GM12878 (cell line): ENCODE results near the gene CLSTN2. TPM values are rescaled to one million over a fixed set of nuclear protein-coding genes. Genes with fewer than 3 reads are reported as not detected.

Source experiments
- ATAC-seq: fragments of 200-7000 bp; cut with Tn5 transposase; 3 replicates; pipeline ENCODE4 v1.9.1; 2020; ENCODE audit warnings: mild to moderate bottlenecking, moderate library complexity
- BruUV-seq: library from RNA; stranded (reverse); fragments of 400-500 nt; replicated peaks from 2 replicates; lab custom pipeline; 2021; lab: Mats Ljungman, UMichigan
- CTCF ChIA-PET: fragments of 300-600 bp; sonication (Branson Sonifier 250); formaldehyde crosslinking; extraction: SDS; loops from one replicate; lab custom pipeline; 2021; ENCODE audit warnings: inconsistent platforms; lab: Yijun Ruan, JAX
- POLR2A ChIA-PET: fragments of 350-600 bp; formaldehyde crosslinking; extraction: SDS; loops from one replicate; lab custom pipeline; 2021; ENCODE audit warnings: inconsistent platforms; lab: Charles Lee
- RAD21 ChIA-PET: fragments of 300-600 bp; sonication (Branson Sonifier 250); formaldehyde crosslinking; loops from one replicate; lab custom pipeline; 2023; ENCODE audit warnings: antibody characterized with exemption; ENCODE audit not compliant: unreplicated experiment; lab: Charles Lee
- SMC1A ChIA-PET: fragments of 300-600 bp; sonication (Branson Sonifier 250); formaldehyde crosslinking; loops from one replicate; lab custom pipeline; 2023; ENCODE audit not compliant: unreplicated experiment, uncharacterized antibody; lab: Charles Lee
- DNase-seq: peaks from one replicate; pipeline ENCODE4 v3.0.0-alpha.2; 2011; ENCODE audit warnings: low read depth, low spot score
- FAIRE-seq: peaks from 3 replicates; lab custom pipeline; 2011; peaks lifted over from hg19 to GRCh38; lab: Jason Lieb, UNC
- H2AFZ ChIP-seq: 2 replicates; pipeline ENCODE4 v1.6.0; 2011; ENCODE audit warnings: low read depth, low read length, control low read depth; ENCODE audit not compliant: control insufficient read depth
- H3K27ac ChIP-seq: 2 replicates; pipeline ENCODE4 v1.5.1; 2011; ENCODE audit warnings: control low read depth; ENCODE audit not compliant: control insufficient read depth, insufficient read depth
- H3K27me3 ChIP-seq, 2 experiments: replicated peaks in 1 of 2; 2 replicates each; pipeline versions ENCODE4 v1.6.0 to v1.6.1; 2011; ENCODE audit warnings: low read length in 1 of 2; ENCODE audit not compliant: control insufficient read depth in 2 of 2, insufficient read depth in 2 of 2
- H3K36me3 ChIP-seq, 2 experiments: 2 replicates each; pipeline ENCODE4 v1.5.1; 2011; ENCODE audit warnings: low read length in 1 of 2; ENCODE audit not compliant: control insufficient read depth in 2 of 2, insufficient read depth in 2 of 2
- H3K4me1 ChIP-seq: 2 replicates; pipeline ENCODE4 v1.6.1; 2011; ENCODE audit warnings: mild to moderate bottlenecking, low read length, moderate library complexity, mixed read lengths; ENCODE audit not compliant: control insufficient read depth, insufficient read depth
- H3K4me2 ChIP-seq: 2 replicates; pipeline ENCODE4 v1.6.0; 2011; ENCODE audit warnings: control low read depth; ENCODE audit not compliant: control insufficient read depth, insufficient read depth
- H3K4me3 ChIP-seq: fragments of 200-600 bp; sonication (generic); 2 replicates; pipeline ENCODE4 v1.5.1; 2016
- H3K79me2 ChIP-seq: 2 replicates; pipeline ENCODE4 v1.6.0; 2011; ENCODE audit warnings: low read length; ENCODE audit not compliant: control insufficient read depth, insufficient read depth
- H3K9ac ChIP-seq: 2 replicates; pipeline ENCODE4 v1.8.0; 2011; ENCODE audit warnings: low read length, control low read depth, mixed read lengths; ENCODE audit not compliant: control insufficient read depth, insufficient read depth
- H3K9me3 ChIP-seq: replicated peaks from 3 replicates; pipeline ENCODE4 v1.5.1; 2011; ENCODE audit warnings: mild to moderate bottlenecking, low read length; ENCODE audit not compliant: control insufficient read depth, insufficient read depth
- H4K20me1 ChIP-seq: 2 replicates; pipeline ENCODE4 v1.6.0; 2011; ENCODE audit not compliant: control insufficient read depth, insufficient read depth
- BCL3 ChIP-seq: IDR thresholded peaks from 2 replicates; pipeline ENCODE4 v1.6.1; 2011; ENCODE audit warnings: borderline replicate concordance, low read depth, mild to moderate bottlenecking, moderate library complexity, low read length; ENCODE audit not compliant: insufficient read depth, poor library complexity, severe bottlenecking
- BCLAF1 ChIP-seq: fragments of 450-650 bp; IDR thresholded peaks from 2 replicates; pipeline ENCODE4 v1.6.1; 2017; ENCODE audit warnings: antibody characterized with exemption, mild to moderate bottlenecking, moderate library complexity
- BRCA1 ChIP-seq: IDR thresholded peaks from 2 replicates; pipeline ENCODE4 v1.6.1; 2011; ENCODE audit warnings: low read depth, low read length, improper control_type of control experiment
- CEBPB ChIP-seq, 2 experiments: fragments of 150-350 bp in 1 of 2; IDR thresholded peaks; 2 replicates each; pipeline ENCODE4 v1.6.1; 2012 to 2014; ENCODE audit warnings: low read depth in 2 of 2, low read length in 2 of 2, borderline replicate concordance in 1 of 2, inconsistent platforms in 1 of 2
- CHD1 ChIP-seq: IDR thresholded peaks from 2 replicates; pipeline ENCODE4 v1.6.1; 2012; ENCODE audit warnings: low read depth, low read length, improper control_type of control experiment
- CHD2 ChIP-seq: IDR thresholded peaks from 2 replicates; pipeline ENCODE4 v1.6.1; 2011; ENCODE audit warnings: low read depth, low read length, improper control_type of control experiment, borderline replicate concordance
- RAD51 ChIP-seq: fragments of 450-650 bp; IDR thresholded peaks from 2 replicates; pipeline ENCODE4 v1.6.1; 2016; ENCODE audit warnings: moderate library complexity, mild to moderate bottlenecking, inconsistent platforms
- SMAD1 ChIP-seq: fragments of 450-650 bp; IDR thresholded peaks from 2 replicates; pipeline ENCODE4 v1.6.1; 2018; ENCODE audit warnings: mild to moderate bottlenecking, low read depth; ENCODE audit not compliant: partially characterized antibody
- TAF1 ChIP-seq: IDR thresholded peaks from 2 replicates; pipeline ENCODE4 v1.6.1; 2011; ENCODE audit warnings: mild to moderate bottlenecking, low read depth, low read length, borderline replicate concordance
- TARDBP ChIP-seq: IDR thresholded peaks from 2 replicates; pipeline ENCODE4 v1.6.1; 2016; ENCODE audit warnings: borderline replicate concordance
- ZNF384 ChIP-seq: IDR thresholded peaks from 2 replicates; pipeline ENCODE4 v1.6.1; 2012; ENCODE audit warnings: low read depth, mild to moderate bottlenecking, low read length, improper control_type of control experiment, borderline replicate concordance
- WGBS: methylation state at CpG from one replicate; pipeline ENCODE4 v1.1.6; 2016; ENCODE audit warnings: low lambda C conversion rate; ENCODE audit not compliant: insufficient replicate concordance, insufficient coverage; ENCODE audit errors: missing lambda C conversion rate; 5-methylcytosine and 5-hydroxymethylcytosine counted together
- in situ Hi-C: fragments of 300-500 bp; cut with MboI; formaldehyde crosslinking; loops from 9 replicates; pipeline ENCODE4 v1.14.3; 2018; ENCODE audit warnings: mixed read lengths
- intact Hi-C: fragments of 100-400 bp; cut with micrococcal nuclease; formaldehyde crosslinking; loops from one replicate; pipeline ENCODE4 v1.14.2; 2022; ENCODE audit not compliant: unreplicated experiment
- polyA plus RNA-seq, 11 experiments: library from polyadenylated mRNA; depleted of rRNA in 4 of 11; unstranded in 6 of 11; stranded (reverse) in 5 of 11; fragments of >200 nt; fragmentation: Nextera tagmentation in 4 of 11; fragmentation: Illumina TruSeq in 1 of 11; extraction: Ambion mirVana in 4 of 11; extraction: Trizol in 1 of 11; gene quantifications; 1 replicate in 1 of 11; 2 replicates in 10 of 11; pipeline versions ENCODE4 v1.2.1 to v1.2.3, GENCODE V29; 2011 to 2016; ENCODE audit warnings: inconsistent platforms in 2 of 11, missing spikeins in 2 of 11, low read depth in 1 of 11
- total RNA-seq, 4 experiments: library from RNA; depleted of rRNA in 3 of 4; stranded (reverse); fragments of >200 nt in 3 of 4; fragmentation: Illumina TruSeq in 1 of 4; extraction: Trizol in 1 of 4; gene quantifications; 2 replicates each; pipeline versions ENCODE4 v1.2.1 to v1.2.3, GENCODE V29; 2013 to 2021
- TF ChIP-seq, protein P1 (sequence below): IDR thresholded peaks from 2 replicates; pipeline ENCODE4 v1.6.1; 2012; ENCODE audit warnings: low read depth, low read length, improper control_type of control experiment
- TF ChIP-seq, protein P2 (sequence below): fragments of 450-650 bp; IDR thresholded peaks from 2 replicates; pipeline ENCODE4 v1.6.1; 2018; ENCODE audit warnings: mild to moderate bottlenecking, low read depth, moderate library complexity; ENCODE audit not compliant: partially characterized antibody
- TF ChIP-seq, protein P3 (sequence below): IDR thresholded peaks from 2 replicates; pipeline ENCODE4 v1.6.1; 2012; ENCODE audit warnings: low read depth, low read length, improper control_type of control experiment

The CLSTN2 gene
- total and polyA plus RNA-seq, 10 of the 15 experiments (the other 5 are each of a cell fraction or from before 2014, with no cell fraction given) = under 0.01 to 0.10 (median under 0.01) TPM; not detected in 5

DNA sequence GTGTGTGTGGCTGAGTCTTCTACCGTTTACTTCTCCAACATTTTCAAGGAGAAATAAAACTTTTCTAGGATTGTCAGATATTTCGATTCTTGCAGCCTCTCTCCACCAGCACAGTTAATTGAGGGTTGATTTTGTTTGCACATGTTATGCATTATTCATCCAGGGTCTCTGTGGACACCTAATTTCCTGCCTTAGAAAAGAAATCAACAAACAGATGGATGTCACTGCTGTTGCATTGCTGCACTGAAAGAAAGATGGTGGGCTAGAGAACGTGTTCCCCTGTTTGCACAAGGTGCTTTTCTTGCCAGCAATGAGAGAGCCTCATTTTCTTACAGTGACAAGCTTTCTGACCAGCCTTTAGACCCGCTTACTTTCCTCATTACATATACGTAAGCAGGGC, 150.0 kb downstream of the CLSTN2 start (continued):
- TF ChIP-seq, protein P1, sequence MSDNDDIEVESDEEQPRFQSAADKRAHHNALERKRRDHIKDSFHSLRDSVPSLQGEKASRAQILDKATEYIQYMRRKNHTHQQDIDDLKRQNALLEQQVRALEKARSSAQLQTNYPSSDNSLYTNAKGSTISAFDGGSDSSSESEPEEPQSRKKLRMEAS = no peak
- TF ChIP-seq, protein P2, sequence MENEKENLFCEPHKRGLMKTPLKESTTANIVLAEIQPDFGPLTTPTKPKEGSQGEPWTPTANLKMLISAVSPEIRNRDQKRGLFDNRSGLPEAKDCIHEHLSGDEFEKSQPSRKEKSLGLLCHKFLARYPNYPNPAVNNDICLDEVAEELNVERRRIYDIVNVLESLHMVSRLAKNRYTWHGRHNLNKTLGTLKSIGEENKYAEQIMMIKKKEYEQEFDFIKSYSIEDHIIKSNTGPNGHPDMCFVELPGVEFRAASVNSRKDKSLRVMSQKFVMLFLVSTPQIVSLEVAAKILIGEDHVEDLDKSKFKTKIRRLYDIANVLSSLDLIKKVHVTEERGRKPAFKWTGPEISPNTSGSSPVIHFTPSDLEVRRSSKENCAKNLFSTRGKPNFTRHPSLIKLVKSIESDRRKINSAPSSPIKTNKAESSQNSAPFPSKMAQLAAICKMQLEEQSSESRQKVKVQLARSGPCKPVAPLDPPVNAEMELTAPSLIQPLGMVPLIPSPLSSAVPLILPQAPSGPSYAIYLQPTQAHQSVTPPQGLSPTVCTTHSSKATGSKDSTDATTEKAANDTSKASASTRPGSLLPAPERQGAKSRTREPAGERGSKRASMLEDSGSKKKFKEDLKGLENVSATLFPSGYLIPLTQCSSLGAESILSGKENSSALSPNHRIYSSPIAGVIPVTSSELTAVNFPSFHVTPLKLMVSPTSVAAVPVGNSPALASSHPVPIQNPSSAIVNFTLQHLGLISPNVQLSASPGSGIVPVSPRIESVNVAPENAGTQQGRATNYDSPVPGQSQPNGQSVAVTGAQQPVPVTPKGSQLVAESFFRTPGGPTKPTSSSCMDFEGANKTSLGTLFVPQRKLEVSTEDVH = no peak
- TF ChIP-seq SMAD1 (no peak), BCL3 (no peak), TAF1 (no peak), BRCA1 (no peak), ZNF384 (no peak)

DNA sequence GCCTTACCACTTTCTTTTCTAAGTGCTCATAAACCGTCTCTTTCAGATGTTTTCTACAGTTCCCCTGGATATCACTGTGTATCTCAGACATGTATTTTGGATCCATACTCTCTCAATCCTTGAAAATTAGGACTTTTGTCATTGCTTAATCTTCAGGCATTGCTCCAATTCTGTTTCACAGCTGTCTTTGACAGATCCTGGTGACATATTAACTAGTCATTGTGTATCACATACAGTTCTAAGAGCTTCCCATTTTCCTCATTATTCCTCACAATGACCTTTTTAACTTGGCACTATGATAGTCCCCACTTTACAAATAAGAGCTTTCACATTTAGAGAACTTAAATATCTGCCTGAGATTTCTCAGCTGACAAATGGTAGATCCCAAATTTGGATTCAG, 151.7 kb downstream of the CLSTN2 start:
- RAD21 ChIA-PET = no interaction called here
- H2AFZ ChIP-seq = no peak overlapping the region
- SMC1A ChIA-PET = interaction anchor here (0.6 kb wide), 1 partner anchor 723 kb away, joined by 3 read pairs; no protein-coding TSS in a partner anchor
- POLR2A ChIA-PET = no interaction called here
- H3K36me3 ChIP-seq = no peaks in the 10 kb centered on the region
- ATAC-seq = no peak
- no peaks in the 10 kb centered on the region for H3K9me3 ChIP-seq
- intact Hi-C loops (no loop called here), in situ Hi-C loops (no loop called here)
- H3K9ac ChIP-seq = no peak overlapping the region
- H4K20me1 ChIP-seq = no peaks in the 10 kb centered on the region
- H3K4me2 ChIP-seq = no peak overlapping the region
- no TSS peak for BruUV-seq
- DNase-seq = no peak
- CTCF ChIA-PET = no interaction called here
- H3K4me1 ChIP-seq = no peaks in the 10 kb centered on the region
- no peak overlapping the region for H3K27ac ChIP-seq
- no peaks in the 10 kb centered on the region; a peak in 1 of 4 replicates for H3K27me3 ChIP-seq
- no peak for FAIRE-seq
- TF ChIP-seq BCLAF1 = no peak
- TF ChIP-seq, protein P3, sequence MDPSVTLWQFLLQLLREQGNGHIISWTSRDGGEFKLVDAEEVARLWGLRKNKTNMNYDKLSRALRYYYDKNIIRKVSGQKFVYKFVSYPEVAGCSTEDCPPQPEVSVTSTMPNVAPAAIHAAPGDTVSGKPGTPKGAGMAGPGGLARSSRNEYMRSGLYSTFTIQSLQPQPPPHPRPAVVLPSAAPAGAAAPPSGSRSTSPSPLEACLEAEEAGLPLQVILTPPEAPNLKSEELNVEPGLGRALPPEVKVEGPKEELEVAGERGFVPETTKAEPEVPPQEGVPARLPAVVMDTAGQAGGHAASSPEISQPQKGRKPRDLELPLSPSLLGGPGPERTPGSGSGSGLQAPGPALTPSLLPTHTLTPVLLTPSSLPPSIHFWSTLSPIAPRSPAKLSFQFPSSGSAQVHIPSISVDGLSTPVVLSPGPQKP = no peak
- no peak for TF ChIP-seq CEBPB (IDR thresholded peaks at IDR 0.05; ENCODE audit: borderline replicate concordance in 1 of 2, low read depth in 2 of 2, low read length in 2 of 2)
- no peak for TF ChIP-seq CHD2
- TF ChIP-seq TARDBP = no peak
- no peak for TF ChIP-seq RAD51
- no peak for TF ChIP-seq CHD1
- 0% methylated on average over 1 of the region's 1 CpG for WGBS
- H3K4me3 ChIP-seq = no peak overlapping the region
- H3K79me2 ChIP-seq = no peaks in the 10 kb centered on the region
